ENCODE results near the gene RRAS2.

The RRAS2 gene

GRCh38 chr11:14386895-14387480, 28.0 kb upstream of the RRAS2 start:
- no peak overlapping the region for H3K9ac ChIP-seq (ENCODE audit: low read depth in 1 of 2, low read length in 2 of 2)
- no peaks in the 10 kb centered on the region for H3K9me3 ChIP-seq (ENCODE audit: control insufficient read depth in 2 of 2, low read length in 2 of 2)
- no peaks in the 10 kb centered on the region for H3K27me3 ChIP-seq (ENCODE audit: control insufficient read depth in 2 of 2, insufficient read depth in 2 of 2, low read length in 2 of 2)
- H3K4me3 ChIP-seq (ENCODE audit: low read length in 2 of 2) = no peak overlapping the region
- no peak overlapping the region for H3K27ac ChIP-seq (ENCODE audit: low read depth in 2 of 2, low read length in 2 of 2)
- no peaks in the 10 kb centered on the region for H3K36me3 ChIP-seq (ENCODE audit: control insufficient read depth in 2 of 2, insufficient read depth in 2 of 2, low read length in 2 of 2)
- H3K4me1 ChIP-seq (ENCODE audit: control insufficient read depth in 2 of 2, insufficient read depth in 2 of 2, low read length in 2 of 2) = no peaks in the 10 kb centered on the region

GRCh38 chr11:14386081-14386480, 27.1 kb upstream of the RRAS2 start:
- peaks cover 3% of the 10 kb centered on the region in 2 donors for H3K4me1 ChIP-seq (ENCODE audit: control insufficient read depth in 2 of 2, insufficient read depth in 2 of 2, low read length in 2 of 2)
- H3K9ac ChIP-seq (ENCODE audit: low read depth in 1 of 2, low read length in 2 of 2) = no peak overlapping the region
- no peaks in the 10 kb centered on the region for H3K36me3 ChIP-seq (ENCODE audit: control insufficient read depth in 2 of 2, insufficient read depth in 2 of 2, low read length in 2 of 2)
- no peaks in the 10 kb centered on the region for H3K27me3 ChIP-seq (ENCODE audit: control insufficient read depth in 2 of 2, insufficient read depth in 2 of 2, low read length in 2 of 2)
- H3K27ac ChIP-seq (ENCODE audit: low read depth in 2 of 2, low read length in 2 of 2) = no peak overlapping the region
- H3K9me3 ChIP-seq (ENCODE audit: control insufficient read depth in 2 of 2, low read length in 2 of 2) = no peaks in the 10 kb centered on the region
- H3K4me3 ChIP-seq (ENCODE audit: low read length in 2 of 2) = no peak overlapping the region

GRCh38 chr11:14384338-14384737, 25.4 kb upstream of the RRAS2 start:
- Histone ChIP-seq H3K36me3 (ENCODE audit: control insufficient read depth in 2 of 2, insufficient read depth in 2 of 2, low read length in 2 of 2) (no peaks in the 10 kb centered on the region), H3K27me3 (ENCODE audit: control insufficient read depth in 2 of 2, insufficient read depth in 2 of 2, low read length in 2 of 2) (no peaks in the 10 kb centered on the region), H3K27ac (ENCODE audit: low read depth in 2 of 2, low read length in 2 of 2) (no peak overlapping the region), H3K4me1 (ENCODE audit: control insufficient read depth in 2 of 2, insufficient read depth in 2 of 2, low read length in 2 of 2) (peaks cover 5 to 6% of the 10 kb centered on the region in 2 donors), H3K9me3 (ENCODE audit: control insufficient read depth in 2 of 2, low read length in 2 of 2) (no peaks in the 10 kb centered on the region), H3K9ac (ENCODE audit: low read depth in 1 of 2, low read length in 2 of 2) (no peak overlapping the region), H3K4me3 (ENCODE audit: low read length in 2 of 2) (no peak overlapping the region)

- no peaks in the 10 kb centered on the region for H3K9me3 ChIP-seq (ENCODE audit: control insufficient read depth in 2 of 2, low read length in 2 of 2)
These were observed 23.0 kb upstream of the RRAS2 start for GRCh38 chr11:14381968-14382367.

GRCh38 chr11:14380947-14381561, 22.1 kb upstream of the RRAS2 start:
- H3K9ac ChIP-seq (ENCODE audit: low read depth in 1 of 2, low read length in 2 of 2) = peak overlapping the region; percentile 43 to 52
- peak overlapping the region; percentile 70 to 74 for H3K4me3 ChIP-seq (ENCODE audit: low read length in 2 of 2)
- H3K27me3 ChIP-seq (ENCODE audit: control insufficient read depth in 2 of 2, insufficient read depth in 2 of 2, low read length in 2 of 2) = no peaks in the 10 kb centered on the region
- no peaks in the 10 kb centered on the region for H3K36me3 ChIP-seq (ENCODE audit: control insufficient read depth in 2 of 2, insufficient read depth in 2 of 2, low read length in 2 of 2)
- H3K27ac ChIP-seq (ENCODE audit: low read depth in 2 of 2, low read length in 2 of 2) = no peak overlapping the region
- H3K4me1 ChIP-seq (ENCODE audit: control insufficient read depth in 2 of 2, insufficient read depth in 2 of 2, low read length in 2 of 2) = peaks cover 5 to 6% of the 10 kb centered on the region in 2 donors
- no peaks in the 10 kb centered on the region for H3K9me3 ChIP-seq (ENCODE audit: control insufficient read depth in 2 of 2, low read length in 2 of 2)

More at GRCh38 chr11:14381968-14382367, 23.0 kb upstream of the RRAS2 start:
- Histone ChIP-seq H3K27me3 (ENCODE audit: control insufficient read depth in 2 of 2, insufficient read depth in 2 of 2, low read length in 2 of 2) (no peaks in the 10 kb centered on the region), H3K36me3 (ENCODE audit: control insufficient read depth in 2 of 2, insufficient read depth in 2 of 2, low read length in 2 of 2) (no peaks in the 10 kb centered on the region), H3K9ac (ENCODE audit: low read depth in 1 of 2, low read length in 2 of 2) (no peak overlapping the region), H3K27ac (ENCODE audit: low read depth in 2 of 2, low read length in 2 of 2) (no peak overlapping the region), H3K4me3 (ENCODE audit: low read length in 2 of 2) (no peak overlapping the region), H3K4me1 (ENCODE audit: control insufficient read depth in 2 of 2, insufficient read depth in 2 of 2, low read length in 2 of 2) (peaks cover 5 to 6% of the 10 kb centered on the region in 2 donors)

GRCh38 chr11:14380125-14380936, 21.3 kb upstream of the RRAS2 start:
- Histone ChIP-seq H3K9me3 (ENCODE audit: control insufficient read depth in 2 of 2, low read length in 2 of 2) (no peaks in the 10 kb centered on the region), H3K27me3 (ENCODE audit: control insufficient read depth in 2 of 2, insufficient read depth in 2 of 2, low read length in 2 of 2) (no peaks in the 10 kb centered on the region), H3K4me3 (ENCODE audit: low read length in 2 of 2) (peak overlapping the region; percentile 70 to 74), H3K27ac (ENCODE audit: low read depth in 2 of 2, low read length in 2 of 2) (no peak overlapping the region), H3K4me1 (ENCODE audit: control insufficient read depth in 2 of 2, insufficient read depth in 2 of 2, low read length in 2 of 2) (peaks cover 5 to 6% of the 10 kb centered on the region in 2 donors), H3K36me3 (ENCODE audit: control insufficient read depth in 2 of 2, insufficient read depth in 2 of 2, low read length in 2 of 2) (no peaks in the 10 kb centered on the region), H3K9ac (ENCODE audit: low read depth in 1 of 2, low read length in 2 of 2) (peak overlapping the region in 1 of 2 donors; percentile 52)

GRCh38 chr11:14378171-14378570, 19.2 kb upstream of the RRAS2 start:
- Histone ChIP-seq H3K4me1 (ENCODE audit: control insufficient read depth in 2 of 2, insufficient read depth in 2 of 2, low read length in 2 of 2) (peaks cover 5 to 6% of the 10 kb centered on the region in 2 donors), H3K27ac (ENCODE audit: low read depth in 2 of 2, low read length in 2 of 2) (no peak overlapping the region), H3K4me3 (ENCODE audit: low read length in 2 of 2) (no peak overlapping the region), H3K27me3 (ENCODE audit: control insufficient read depth in 2 of 2, insufficient read depth in 2 of 2, low read length in 2 of 2) (no peaks in the 10 kb centered on the region), H3K9me3 (ENCODE audit: control insufficient read depth in 2 of 2, low read length in 2 of 2) (no peaks in the 10 kb centered on the region), H3K9ac (ENCODE audit: low read depth in 1 of 2, low read length in 2 of 2) (no peak overlapping the region), H3K36me3 (ENCODE audit: control insufficient read depth in 2 of 2, insufficient read depth in 2 of 2, low read length in 2 of 2) (no peaks in the 10 kb centered on the region)

- H3K27ac ChIP-seq (ENCODE audit: low read depth in 2 of 2, low read length in 2 of 2) = no peak overlapping the region
- H3K36me3 ChIP-seq (ENCODE audit: control insufficient read depth in 2 of 2, insufficient read depth in 2 of 2, low read length in 2 of 2) = no peaks in the 10 kb centered on the region
- H3K4me1 ChIP-seq (ENCODE audit: control insufficient read depth in 2 of 2, insufficient read depth in 2 of 2, low read length in 2 of 2) = peaks cover 5 to 6% of the 10 kb centered on the region in 2 donors
- H3K9me3 ChIP-seq (ENCODE audit: control insufficient read depth in 2 of 2, low read length in 2 of 2) = no peaks in the 10 kb centered on the region
- no peaks in the 10 kb centered on the region for H3K27me3 ChIP-seq (ENCODE audit: control insufficient read depth in 2 of 2, insufficient read depth in 2 of 2, low read length in 2 of 2)
- no peak overlapping the region for H3K9ac ChIP-seq (ENCODE audit: low read depth in 1 of 2, low read length in 2 of 2)
- no peak overlapping the region for H3K4me3 ChIP-seq (ENCODE audit: low read length in 2 of 2)
These were observed 17.9 kb upstream of the RRAS2 start for GRCh38 chr11:14376920-14377319.

- Histone ChIP-seq H3K9me3 (ENCODE audit: control insufficient read depth in 2 of 2, low read length in 2 of 2) (no peaks in the 10 kb centered on the region), H3K27me3 (ENCODE audit: control insufficient read depth in 2 of 2, insufficient read depth in 2 of 2, low read length in 2 of 2) (no peaks in the 10 kb centered on the region), H3K27ac (ENCODE audit: low read depth in 2 of 2, low read length in 2 of 2) (no peak overlapping the region), H3K4me3 (ENCODE audit: low read length in 2 of 2) (no peak overlapping the region), H3K36me3 (ENCODE audit: control insufficient read depth in 2 of 2, insufficient read depth in 2 of 2, low read length in 2 of 2) (no peaks in the 10 kb centered on the region), H3K4me1 (ENCODE audit: control insufficient read depth in 2 of 2, insufficient read depth in 2 of 2, low read length in 2 of 2) (no peaks in the 10 kb centered on the region), H3K9ac (ENCODE audit: low read depth in 1 of 2, low read length in 2 of 2) (no peak overlapping the region)
These were observed 16.2 kb upstream of the RRAS2 start for GRCh38 chr11:14374922-14375830.
